K562 (cell line): ENCODE data around the gene TMEM89. TPM values are rescaled to one million over a fixed set of nuclear protein-coding genes. Genes with fewer than 3 reads are reported as not detected.

Experiments
- ATAC-seq: fragments of 200-7000 bp; cut with Tn5 transposase; 3 replicates; pipeline ENCODE4 v1.9.1; 2020; ENCODE audit warnings: moderate library complexity
- BruUV-seq: library from RNA; stranded (reverse); fragments of 400-500 nt; replicated peaks from 2 replicates; lab custom pipeline; 2021; lab: Mats Ljungman, UMichigan
- CTCF ChIA-PET: fragments of 300-600 bp; formaldehyde crosslinking; extraction: SDS; loops from one replicate; lab custom pipeline; 2021; ENCODE audit warnings: low intra/inter-chr PET ratio; lab: Yijun Ruan, JAX
- POLR2A ChIA-PET: fragments of 300-600, 350-650 bp; sonication (Branson Sonifier 250); formaldehyde crosslinking; extraction: SDS; loops from one replicate; lab custom pipeline; 2021; ENCODE audit warnings: antibody characterized with exemption, inconsistent platforms; lab: Yijun Ruan, JAX
- DNase-seq, 4 experiments: peaks; one replicate each; pipeline versions ENCODE4 v3.0.0 to v3.0.0-alpha.2; 2011 to 2018; ENCODE audit warnings: low spot score in 3 of 4, mixed read lengths in 3 of 4; ENCODE audit errors: extremely low read depth in 1 of 4
- FAIRE-seq: peaks from 2 replicates; lab custom pipeline; 2011; peaks lifted over from hg19 to GRCh38; lab: Jason Lieb, UNC
- H2AFZ ChIP-seq: 2 replicates; pipeline ENCODE4 v1.6.0; 2011; ENCODE audit warnings: low read depth, low read length, control low read depth, inconsistent platforms
- H3K27ac ChIP-seq: fragments of 200-600 bp; 3 replicates; pipeline ENCODE4 v1.8.0; 2011; ENCODE audit warnings: low read depth, mild to moderate bottlenecking, control low read depth, inconsistent platforms, low read length, moderate library complexity, mixed read lengths; ENCODE audit errors: extremely low read depth
- H3K27me3 ChIP-seq, 2 experiments: fragments of 300-600 bp in 1 of 2; 2 replicates in 1 of 2; 3 replicates in 1 of 2; pipeline versions ENCODE4 v1.6.0 to v1.8.0; 2011; ENCODE audit warnings: inconsistent platforms in 2 of 2, low read length in 2 of 2, mild to moderate bottlenecking in 1 of 2, mixed read lengths in 1 of 2, moderate library complexity in 1 of 2; ENCODE audit not compliant: control insufficient read depth in 2 of 2, insufficient read depth in 2 of 2
- H3K36me3 ChIP-seq: fragments of 300-600 bp; 3 replicates; pipeline ENCODE4 v1.8.0; 2011; ENCODE audit warnings: mild to moderate bottlenecking, low read length, inconsistent platforms; ENCODE audit not compliant: control insufficient read depth, insufficient read depth
- H3K4me1 ChIP-seq, 2 experiments: fragments of 200-600 bp in 1 of 2; replicated peaks in 1 of 2; 2 replicates in 1 of 2; 3 replicates in 1 of 2; pipeline versions ENCODE4 v1.5.1 to v1.8.0; 2011; ENCODE audit warnings: inconsistent platforms in 2 of 2, low read length in 2 of 2, mild to moderate bottlenecking in 1 of 2, mixed read lengths in 1 of 2, moderate library complexity in 1 of 2; ENCODE audit not compliant: control insufficient read depth in 2 of 2, insufficient read depth in 2 of 2
- H3K4me2 ChIP-seq: 2 replicates; pipeline ENCODE4 v1.6.1; 2011; ENCODE audit warnings: low read length, control low read depth, inconsistent platforms, mixed read lengths; ENCODE audit not compliant: insufficient read depth
- H3K4me3 ChIP-seq: fragments of 200-600 bp; sonication (generic), shearing (Covaris generic); 2 replicates; pipeline ENCODE4 v1.5.1; 2016; ENCODE audit warnings: control low read depth, inconsistent platforms
- H3K79me2 ChIP-seq: fragments of 200-600 bp; 3 replicates; pipeline ENCODE4 v1.8.0; 2011; ENCODE audit warnings: low read length, inconsistent platforms; ENCODE audit not compliant: control insufficient read depth, insufficient read depth
- H3K9ac ChIP-seq, 2 experiments: 2 replicates each; pipeline versions ENCODE4 v1.6.0 to v1.6.1; 2011; ENCODE audit warnings: low read depth in 2 of 2, low read length in 2 of 2, control low read depth in 1 of 2, inconsistent platforms in 1 of 2, mild to moderate bottlenecking in 1 of 2, mixed read lengths in 1 of 2; ENCODE audit not compliant: insufficient read depth in 1 of 2
- H3K9me1 ChIP-seq: one replicate; pipeline ENCODE4 v1.6.0; 2011; ENCODE audit warnings: inconsistent platforms, mild to moderate bottlenecking, low read length, moderate library complexity; ENCODE audit not compliant: control insufficient read depth, insufficient read depth
- H3K9me3 ChIP-seq: replicated peaks from 2 replicates; pipeline ENCODE4 v1.5.1; 2011; ENCODE audit warnings: low read depth, low read length, inconsistent platforms; ENCODE audit not compliant: control insufficient read depth, insufficient read depth
- H4K20me1 ChIP-seq: replicated peaks from 2 replicates; pipeline ENCODE4 v1.6.1; 2011; ENCODE audit warnings: low read length, inconsistent platforms, mixed read lengths; ENCODE audit not compliant: control insufficient read depth, insufficient read depth
- ARID2 ChIP-seq: fragments of 450-650 bp; IDR thresholded peaks from 2 replicates; pipeline ENCODE4 v1.6.1; 2017; ENCODE audit warnings: antibody characterized with exemption, mild to moderate bottlenecking
- ILF3 ChIP-seq: fragments of 450-650 bp; IDR thresholded peaks from 2 replicates; pipeline ENCODE4 v1.6.1; 2018; ENCODE audit warnings: antibody characterized with exemption, mild to moderate bottlenecking, moderate library complexity, borderline replicate concordance
- RBBP5 ChIP-seq: fragments of 200-600 bp; sonication (generic); IDR thresholded peaks from 2 replicates; pipeline ENCODE4 v1.6.1; 2012; ENCODE audit warnings: borderline replicate concordance, mild to moderate bottlenecking, low read length, control low read depth, inconsistent platforms; ENCODE audit not compliant: insufficient read depth, poor library complexity, severe bottlenecking
- SRSF1 ChIP-seq: fragments of 200-400 bp; formaldehyde crosslinking; IDR thresholded peaks from 2 replicates; pipeline ENCODE4 v1.6.1; 2017; ENCODE audit warnings: mild to moderate bottlenecking, low read depth, low read length, moderate library complexity
- WGBS: fragments of 100-300 bp; shearing (Covaris generic); methylation state at CpG from one replicate; pipeline ENCODE4 v1.1.6; 2016; ENCODE audit warnings: low coverage, mixed read lengths; ENCODE audit not compliant: insufficient coverage; ENCODE audit errors: missing lambda C conversion rate; 5-methylcytosine and 5-hydroxymethylcytosine counted together
- in situ Hi-C: fragments of 300-500 bp; cut with MboI; formaldehyde crosslinking; loops from 4 replicates; pipeline ENCODE4 v1.15.0; 2018; ENCODE audit warnings: inconsistent platforms, mixed read lengths
- intact Hi-C: fragments of 100-400 bp; cut with micrococcal nuclease; formaldehyde crosslinking; loops from 2 replicates; pipeline ENCODE4 v1.14.2; 2022
- polyA plus RNA-seq, 8 experiments: library from polyadenylated mRNA; depleted of rRNA in 4 of 8; stranded (reverse) in 5 of 8; unstranded in 3 of 8; fragments of >200 nt; fragmentation: Nextera tagmentation in 2 of 8; fragmentation: Illumina TruSeq in 1 of 8; extraction: Ambion mirVana in 2 of 8; extraction: Trizol in 1 of 8; gene quantifications; 2 replicates each; pipeline versions ENCODE4 v1.2.1 to v1.2.3, GENCODE V29; 2011 to 2014; ENCODE audit warnings: inconsistent platforms in 1 of 8, missing spikeins in 1 of 8
- total RNA-seq, 7 experiments: library from RNA; depleted of rRNA in 6 of 7; stranded (reverse); fragments of >200 nt in 6 of 7; fragmentation: Illumina TruSeq in 2 of 7; extraction: Trizol in 2 of 7; gene quantifications; 2 replicates each; pipeline versions ENCODE4 v1.2.1 to v1.2.3, GENCODE V29; 2011 to 2021; ENCODE audit warnings: low replicate concordance in 1 of 7
- TF ChIP-seq, protein P1 (sequence below), 3 experiments: IDR thresholded peaks in 2 of 3; conservative IDR thresholded peaks in 1 of 3; 2 replicates each; pipeline ENCODE4 v1.5.1; 2011 to 2012; ENCODE audit warnings: low read length in 3 of 3, mild to moderate bottlenecking in 3 of 3, control low read depth in 2 of 3, improper control_type of control experiment in 1 of 3, inconsistent platforms in 1 of 3, low read depth in 1 of 3, mixed read lengths in 1 of 3, moderate library complexity in 1 of 3; ENCODE audit not compliant: insufficient read depth in 2 of 3
- TF ChIP-seq, protein P2 (sequence below): fragments of 450-650 bp; IDR thresholded peaks from 2 replicates; pipeline ENCODE4 v1.7.1; 2018; ENCODE audit warnings: mild to moderate bottlenecking, low read depth; ENCODE audit not compliant: partially characterized antibody

Gene TMEM89
- total and polyA plus RNA-seq, 9 of the 15 experiments (the other 6 are each of a cell fraction or from before 2014, with no cell fraction given): not detected

DNA sequence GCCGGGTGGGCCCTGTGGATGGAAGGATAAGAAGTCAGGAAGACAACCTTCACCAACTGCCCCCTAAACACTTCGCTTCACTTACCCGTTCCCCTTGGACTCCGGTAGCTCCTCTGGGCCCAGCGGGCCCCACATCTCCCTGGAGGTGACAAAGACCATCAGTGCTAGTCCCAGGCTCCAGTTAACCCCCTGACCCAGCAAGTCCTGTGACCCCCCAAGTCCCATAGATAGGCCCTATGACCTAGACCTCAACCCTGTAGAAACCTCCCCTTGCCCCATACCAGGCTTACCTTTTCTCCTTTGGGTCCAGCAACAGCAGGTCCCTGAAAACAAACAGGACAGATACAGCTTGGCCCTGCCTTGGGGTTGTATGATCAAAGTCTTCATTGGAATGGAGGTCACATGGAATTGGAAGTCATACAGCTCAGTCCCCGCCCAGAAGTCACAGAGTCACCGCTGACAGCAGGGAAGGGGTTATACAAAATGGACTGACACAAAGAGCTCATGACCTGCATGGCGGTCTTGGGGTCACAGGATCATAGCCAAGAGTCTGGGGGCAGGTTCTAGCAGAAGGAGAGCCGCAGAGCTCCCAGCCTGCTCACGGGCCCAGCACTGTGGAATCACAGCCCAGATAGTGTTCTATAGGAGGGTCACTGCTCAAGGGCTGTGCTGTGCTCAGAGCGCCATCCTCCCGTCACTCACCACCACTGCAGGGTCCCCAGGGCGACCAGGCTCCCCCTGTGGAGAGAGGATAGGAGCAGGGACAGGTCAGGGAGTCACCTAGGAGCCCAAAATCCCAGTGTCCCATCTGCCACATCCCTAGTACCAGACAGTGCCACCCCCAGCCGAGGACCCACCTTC is 39.7 kb downstream of the TMEM89 start:
- Histone ChIP-seq H3K4me3 (no peak overlapping the region), H4K20me1 (no peaks in the 10 kb centered on the region), H3K9me1 (no peaks in the 10 kb centered on the region), H3K79me2 (no peaks in the 10 kb centered on the region), H3K27me3 (no peaks in the 10 kb centered on the region), H3K4me1 (no peaks in the 10 kb centered on the region; a peak in 1 of 5 replicates), H3K4me2 (no peak overlapping the region), H3K36me3 (no peaks in the 10 kb centered on the region), H2AFZ (no peak overlapping the region), H3K9ac (no peak overlapping the region), H3K27ac (no peak overlapping the region), H3K9me3 (no peaks in the 10 kb centered on the region)
- BruUV-seq: no TSS peak
- no peak for DNase-seq
- intact Hi-C loops (no loop called here), in situ Hi-C loops (no loop called here)
- TF ChIP-seq SRSF1 (no peak), ILF3 (no peak), RBBP5 (no peak), ARID2 (no peak)
- TF ChIP-seq, protein P1, sequence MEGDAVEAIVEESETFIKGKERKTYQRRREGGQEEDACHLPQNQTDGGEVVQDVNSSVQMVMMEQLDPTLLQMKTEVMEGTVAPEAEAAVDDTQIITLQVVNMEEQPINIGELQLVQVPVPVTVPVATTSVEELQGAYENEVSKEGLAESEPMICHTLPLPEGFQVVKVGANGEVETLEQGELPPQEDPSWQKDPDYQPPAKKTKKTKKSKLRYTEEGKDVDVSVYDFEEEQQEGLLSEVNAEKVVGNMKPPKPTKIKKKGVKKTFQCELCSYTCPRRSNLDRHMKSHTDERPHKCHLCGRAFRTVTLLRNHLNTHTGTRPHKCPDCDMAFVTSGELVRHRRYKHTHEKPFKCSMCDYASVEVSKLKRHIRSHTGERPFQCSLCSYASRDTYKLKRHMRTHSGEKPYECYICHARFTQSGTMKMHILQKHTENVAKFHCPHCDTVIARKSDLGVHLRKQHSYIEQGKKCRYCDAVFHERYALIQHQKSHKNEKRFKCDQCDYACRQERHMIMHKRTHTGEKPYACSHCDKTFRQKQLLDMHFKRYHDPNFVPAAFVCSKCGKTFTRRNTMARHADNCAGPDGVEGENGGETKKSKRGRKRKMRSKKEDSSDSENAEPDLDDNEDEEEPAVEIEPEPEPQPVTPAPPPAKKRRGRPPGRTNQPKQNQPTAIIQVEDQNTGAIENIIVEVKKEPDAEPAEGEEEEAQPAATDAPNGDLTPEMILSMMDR (IDR thresholded peaks at IDR 0.05 in 2 of 3, conservative IDR thresholded peaks at IDR 0.05 in 1 of 3; ENCODE audit: insufficient read depth in 2 of 3, low read depth in 1 of 3, low read length in 3 of 3): peak in 2 of 3 experiments; percentile 19 to 47; a peak in 4 of 6 replicates
- TF ChIP-seq, protein P2, sequence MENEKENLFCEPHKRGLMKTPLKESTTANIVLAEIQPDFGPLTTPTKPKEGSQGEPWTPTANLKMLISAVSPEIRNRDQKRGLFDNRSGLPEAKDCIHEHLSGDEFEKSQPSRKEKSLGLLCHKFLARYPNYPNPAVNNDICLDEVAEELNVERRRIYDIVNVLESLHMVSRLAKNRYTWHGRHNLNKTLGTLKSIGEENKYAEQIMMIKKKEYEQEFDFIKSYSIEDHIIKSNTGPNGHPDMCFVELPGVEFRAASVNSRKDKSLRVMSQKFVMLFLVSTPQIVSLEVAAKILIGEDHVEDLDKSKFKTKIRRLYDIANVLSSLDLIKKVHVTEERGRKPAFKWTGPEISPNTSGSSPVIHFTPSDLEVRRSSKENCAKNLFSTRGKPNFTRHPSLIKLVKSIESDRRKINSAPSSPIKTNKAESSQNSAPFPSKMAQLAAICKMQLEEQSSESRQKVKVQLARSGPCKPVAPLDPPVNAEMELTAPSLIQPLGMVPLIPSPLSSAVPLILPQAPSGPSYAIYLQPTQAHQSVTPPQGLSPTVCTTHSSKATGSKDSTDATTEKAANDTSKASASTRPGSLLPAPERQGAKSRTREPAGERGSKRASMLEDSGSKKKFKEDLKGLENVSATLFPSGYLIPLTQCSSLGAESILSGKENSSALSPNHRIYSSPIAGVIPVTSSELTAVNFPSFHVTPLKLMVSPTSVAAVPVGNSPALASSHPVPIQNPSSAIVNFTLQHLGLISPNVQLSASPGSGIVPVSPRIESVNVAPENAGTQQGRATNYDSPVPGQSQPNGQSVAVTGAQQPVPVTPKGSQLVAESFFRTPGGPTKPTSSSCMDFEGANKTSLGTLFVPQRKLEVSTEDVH: no peak
- peak; percentile 61 for ATAC-seq
- CTCF ChIA-PET: no interaction called here
- WGBS: 30% methylated on average over 13 of the region's 14 CpGs
- no peak for FAIRE-seq
- POLR2A ChIA-PET: interaction anchor here (0.6 kb wide), 1 partner anchor 53 kb away, joined by 3 read pairs; no protein-coding TSS in a partner anchor
